ENCODE measurements around the gene ID2.

GRCh38 chr2:8656811-8657210 is 25.0 kb upstream of the ID2 start:
- TF ChIP-seq EZH2 (IDR thresholded peaks at IDR 0.05; ENCODE audit: insufficient read depth, poor library complexity, severe bottlenecking) = no peak
- no peak for TF ChIP-seq EZH2phosphoT487 (IDR thresholded peaks at IDR 0.05; ENCODE audit: insufficient read depth, low read depth)

Measured in GM23248 (cell line).